ENCODE data around the gene RNF144A.

DNA sequence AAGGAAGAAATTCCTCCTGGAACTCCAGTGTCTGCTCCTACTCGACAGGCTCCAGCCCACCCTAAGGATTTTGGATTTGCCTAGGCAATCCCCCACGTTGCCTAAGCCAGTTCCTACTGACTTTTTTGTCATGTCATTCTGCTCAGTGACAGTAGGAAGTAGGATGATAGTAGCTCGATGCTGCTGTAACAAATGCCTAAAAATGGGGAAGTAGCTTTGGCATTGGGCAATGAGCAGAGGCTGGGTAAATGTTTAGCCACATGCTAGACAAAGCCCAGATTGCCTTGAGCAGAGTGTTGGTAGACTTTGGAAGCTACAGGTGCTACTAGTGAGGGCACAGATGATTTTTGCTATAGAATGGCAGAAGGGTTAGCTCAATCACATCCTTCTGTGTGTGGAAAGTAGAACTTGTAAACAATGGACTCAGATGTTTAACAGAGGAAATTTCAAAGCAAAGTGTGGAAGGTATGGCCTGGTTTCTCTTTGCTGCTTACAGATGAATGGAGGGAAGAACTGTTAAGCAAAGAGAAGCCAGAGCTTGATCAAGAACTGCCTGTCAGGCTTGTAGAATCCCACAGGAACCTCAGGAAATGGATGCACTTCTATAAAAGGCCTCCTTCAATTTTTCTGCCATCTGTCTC lies 154.8 kb downstream of the RNF144A start:
- TF ChIP-seq, protein P1, sequence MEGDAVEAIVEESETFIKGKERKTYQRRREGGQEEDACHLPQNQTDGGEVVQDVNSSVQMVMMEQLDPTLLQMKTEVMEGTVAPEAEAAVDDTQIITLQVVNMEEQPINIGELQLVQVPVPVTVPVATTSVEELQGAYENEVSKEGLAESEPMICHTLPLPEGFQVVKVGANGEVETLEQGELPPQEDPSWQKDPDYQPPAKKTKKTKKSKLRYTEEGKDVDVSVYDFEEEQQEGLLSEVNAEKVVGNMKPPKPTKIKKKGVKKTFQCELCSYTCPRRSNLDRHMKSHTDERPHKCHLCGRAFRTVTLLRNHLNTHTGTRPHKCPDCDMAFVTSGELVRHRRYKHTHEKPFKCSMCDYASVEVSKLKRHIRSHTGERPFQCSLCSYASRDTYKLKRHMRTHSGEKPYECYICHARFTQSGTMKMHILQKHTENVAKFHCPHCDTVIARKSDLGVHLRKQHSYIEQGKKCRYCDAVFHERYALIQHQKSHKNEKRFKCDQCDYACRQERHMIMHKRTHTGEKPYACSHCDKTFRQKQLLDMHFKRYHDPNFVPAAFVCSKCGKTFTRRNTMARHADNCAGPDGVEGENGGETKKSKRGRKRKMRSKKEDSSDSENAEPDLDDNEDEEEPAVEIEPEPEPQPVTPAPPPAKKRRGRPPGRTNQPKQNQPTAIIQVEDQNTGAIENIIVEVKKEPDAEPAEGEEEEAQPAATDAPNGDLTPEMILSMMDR (conservative IDR thresholded peaks at IDR 0.05 in 1 of 2, IDR thresholded peaks at IDR 0.05 in 1 of 2; ENCODE audit: low read depth in 1 of 2, low read length in 2 of 2) = no peak
- TF ChIP-seq EZH2 (IDR thresholded peaks at IDR 0.05; ENCODE audit: low read length, missing control alignments) = no peak
